ENCODE data around the gene PIK3R1.

DNA sequence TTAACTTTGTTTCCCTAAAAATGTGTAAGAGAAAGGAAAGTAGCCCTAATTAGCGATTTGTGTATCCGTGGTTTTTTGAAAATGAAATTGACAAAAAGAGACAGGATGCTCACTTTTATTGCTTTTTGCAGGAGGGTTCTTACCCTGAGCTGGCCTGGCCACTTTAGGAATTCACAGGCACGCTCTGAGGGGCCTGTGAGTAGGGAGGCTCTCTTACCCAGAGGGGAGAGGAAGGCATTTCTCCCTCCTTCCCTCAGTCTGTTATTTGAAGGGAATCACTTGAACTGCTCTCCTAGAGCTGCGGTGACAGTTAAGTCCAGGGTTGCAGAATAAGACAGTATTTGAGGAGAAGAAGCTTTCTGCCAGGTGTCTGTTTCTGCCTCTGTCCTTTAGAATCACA is 16.7 kb downstream of the PIK3R1 start:
- TF ChIP-seq, protein P1, sequence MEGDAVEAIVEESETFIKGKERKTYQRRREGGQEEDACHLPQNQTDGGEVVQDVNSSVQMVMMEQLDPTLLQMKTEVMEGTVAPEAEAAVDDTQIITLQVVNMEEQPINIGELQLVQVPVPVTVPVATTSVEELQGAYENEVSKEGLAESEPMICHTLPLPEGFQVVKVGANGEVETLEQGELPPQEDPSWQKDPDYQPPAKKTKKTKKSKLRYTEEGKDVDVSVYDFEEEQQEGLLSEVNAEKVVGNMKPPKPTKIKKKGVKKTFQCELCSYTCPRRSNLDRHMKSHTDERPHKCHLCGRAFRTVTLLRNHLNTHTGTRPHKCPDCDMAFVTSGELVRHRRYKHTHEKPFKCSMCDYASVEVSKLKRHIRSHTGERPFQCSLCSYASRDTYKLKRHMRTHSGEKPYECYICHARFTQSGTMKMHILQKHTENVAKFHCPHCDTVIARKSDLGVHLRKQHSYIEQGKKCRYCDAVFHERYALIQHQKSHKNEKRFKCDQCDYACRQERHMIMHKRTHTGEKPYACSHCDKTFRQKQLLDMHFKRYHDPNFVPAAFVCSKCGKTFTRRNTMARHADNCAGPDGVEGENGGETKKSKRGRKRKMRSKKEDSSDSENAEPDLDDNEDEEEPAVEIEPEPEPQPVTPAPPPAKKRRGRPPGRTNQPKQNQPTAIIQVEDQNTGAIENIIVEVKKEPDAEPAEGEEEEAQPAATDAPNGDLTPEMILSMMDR (IDR thresholded peaks at IDR 0.05): no peak
- no peak for TF ChIP-seq EP300 (IDR thresholded peaks at IDR 0.05)
